ENCODE results near the gene CCDC33.

GRCh38 chr15:74251131-74251811 lies 15.1 kb downstream of the CCDC33 start:
- TF ChIP-seq SUZ12 (IDR thresholded peaks at IDR 0.05; ENCODE audit: extremely low read depth, insufficient read depth, insufficient read length) (no peak), YY1 (IDR thresholded peaks at IDR 0.05; ENCODE audit: insufficient read depth, insufficient read length) (no peak), ZNF274 (IDR thresholded peaks at IDR 0.05; ENCODE audit: low read depth, low read length) (no peak)
